ENCODE results near the gene NFIB.
A peak's percentile ranks its signal among the peaks of the same experiment; 100 is the strongest.

Gene NFIB

GRCh38 chr9:14068690-14069089 is 245.3 kb downstream of the NFIB start:
- H3K4me1 ChIP-seq (ENCODE audit: insufficient read depth, poor library complexity, severe bottlenecking): peaks cover 4% of the 10 kb centered on the region
- ATAC-seq (ENCODE audit: low read depth) (no peak), DNase-seq (ENCODE audit: low spot score) (no peak)
- no peaks in the 10 kb centered on the region for H3K36me3 ChIP-seq (ENCODE audit: low read depth)
- H3K4me3 ChIP-seq (ENCODE audit: severe bottlenecking): no peak overlapping the region
- no peak overlapping the region for H3K27ac ChIP-seq (ENCODE audit: poor library complexity, severe bottlenecking)
- H3K9me3 ChIP-seq (ENCODE audit: severe bottlenecking): no peaks in the 10 kb centered on the region
- no peaks in the 10 kb centered on the region for H3K27me3 ChIP-seq (ENCODE audit: insufficient read depth, poor library complexity, severe bottlenecking)
- no peak for TF ChIP-seq CTCF (IDR thresholded peaks at IDR 0.05; ENCODE audit: poor library complexity, severe bottlenecking)

GRCh38 chr9:14066831-14067230 is 247.1 kb downstream of the NFIB start:
- H3K4me3 ChIP-seq (ENCODE audit: severe bottlenecking): no peak overlapping the region
- no peak for TF ChIP-seq CTCF (IDR thresholded peaks at IDR 0.05; ENCODE audit: poor library complexity, severe bottlenecking)
- H3K36me3 ChIP-seq (ENCODE audit: low read depth): no peaks in the 10 kb centered on the region
- H3K4me1 ChIP-seq (ENCODE audit: insufficient read depth, poor library complexity, severe bottlenecking): peaks cover 15% of the 10 kb centered on the region
- H3K9me3 ChIP-seq (ENCODE audit: severe bottlenecking): no peaks in the 10 kb centered on the region
- DNase-seq (ENCODE audit: low spot score) (no peak), ATAC-seq (ENCODE audit: low read depth) (peak; percentile 29; the same call in 1 of the 3 replicates)
- no peaks in the 10 kb centered on the region for H3K27me3 ChIP-seq (ENCODE audit: insufficient read depth, poor library complexity, severe bottlenecking)
- peak overlapping the region; percentile 15 for H3K27ac ChIP-seq (ENCODE audit: poor library complexity, severe bottlenecking)

- no peaks in the 10 kb centered on the region for H3K27me3 ChIP-seq (ENCODE audit: insufficient read depth, poor library complexity, severe bottlenecking)
- H3K4me1 ChIP-seq (ENCODE audit: insufficient read depth, poor library complexity, severe bottlenecking): peaks cover 15% of the 10 kb centered on the region
- ATAC-seq (ENCODE audit: low read depth) (no peak), DNase-seq (ENCODE audit: low spot score) (no peak)
- H3K9me3 ChIP-seq (ENCODE audit: severe bottlenecking): no peaks in the 10 kb centered on the region
- H3K27ac ChIP-seq (ENCODE audit: poor library complexity, severe bottlenecking): no peak overlapping the region
- no peak for TF ChIP-seq CTCF (IDR thresholded peaks at IDR 0.05; ENCODE audit: poor library complexity, severe bottlenecking)
- no peaks in the 10 kb centered on the region for H3K36me3 ChIP-seq (ENCODE audit: low read depth)
- H3K4me3 ChIP-seq (ENCODE audit: severe bottlenecking): no peak overlapping the region
These were observed 247.9 kb downstream of the NFIB start for GRCh38 chr9:14066032-14066431.

GRCh38 chr9:14064940-14065339 is 249.0 kb downstream of the NFIB start:
- H3K9me3 ChIP-seq (ENCODE audit: severe bottlenecking): no peaks in the 10 kb centered on the region
- peaks cover 15% of the 10 kb centered on the region for H3K4me1 ChIP-seq (ENCODE audit: insufficient read depth, poor library complexity, severe bottlenecking)
- no peak overlapping the region for H3K4me3 ChIP-seq (ENCODE audit: severe bottlenecking)
- ATAC-seq (ENCODE audit: low read depth) (no peak), DNase-seq (ENCODE audit: low spot score) (no peak)
- no peak for TF ChIP-seq CTCF (IDR thresholded peaks at IDR 0.05; ENCODE audit: poor library complexity, severe bottlenecking)
- H3K27ac ChIP-seq (ENCODE audit: poor library complexity, severe bottlenecking): no peak overlapping the region
- H3K36me3 ChIP-seq (ENCODE audit: low read depth): no peaks in the 10 kb centered on the region
- H3K27me3 ChIP-seq (ENCODE audit: insufficient read depth, poor library complexity, severe bottlenecking): no peaks in the 10 kb centered on the region

- H3K27me3 ChIP-seq (ENCODE audit: insufficient read depth, poor library complexity, severe bottlenecking): no peaks in the 10 kb centered on the region
- H3K27ac ChIP-seq (ENCODE audit: poor library complexity, severe bottlenecking): no peak overlapping the region
- H3K4me3 ChIP-seq (ENCODE audit: severe bottlenecking): no peak overlapping the region
- H3K36me3 ChIP-seq (ENCODE audit: low read depth): no peaks in the 10 kb centered on the region
- ATAC-seq (ENCODE audit: low read depth) (no peak), DNase-seq (ENCODE audit: low spot score) (no peak)
- no peaks in the 10 kb centered on the region for H3K9me3 ChIP-seq (ENCODE audit: severe bottlenecking)
- H3K4me1 ChIP-seq (ENCODE audit: insufficient read depth, poor library complexity, severe bottlenecking): peaks cover 15% of the 10 kb centered on the region
- TF ChIP-seq CTCF (IDR thresholded peaks at IDR 0.05; ENCODE audit: poor library complexity, severe bottlenecking): no peak
These were observed 250.2 kb downstream of the NFIB start for GRCh38 chr9:14063756-14064155.

All from RWPE2 (cell line).